Activated CD8-positive, alpha-beta memory T cell treated with anti-CD3 and anti-CD28 coated beads for 36 hours (primary cell): ENCODE results near the gene NFATC2IP. TPM values are rescaled to one million over a fixed set of nuclear protein-coding genes. Genes with fewer than 3 reads are reported as not detected.

ENCODE experiments used
- CTCF ChIA-PET: fragments of 350-600 bp; sonication (Branson Sonifier 250); formaldehyde crosslinking; loops from one replicate; lab custom pipeline; 2021; ENCODE audit warnings: antibody characterized with exemption; lab: Charles Lee
- POLR2A ChIA-PET: fragments of 350-600 bp; sonication (Branson Sonifier 250); formaldehyde crosslinking; loops from one replicate; lab custom pipeline; 2021; ENCODE audit warnings: antibody characterized with exemption; lab: Charles Lee
- total RNA-seq, 2 experiments: library from RNA; stranded (reverse); gene quantifications; one replicate each; pipeline ENCODE4 v1.2.3, GENCODE V29; 2021

The NFATC2IP gene
- total RNA-seq, 2 experiments from 2014 or later: 79.8 to 85.0 TPM

DNA sequence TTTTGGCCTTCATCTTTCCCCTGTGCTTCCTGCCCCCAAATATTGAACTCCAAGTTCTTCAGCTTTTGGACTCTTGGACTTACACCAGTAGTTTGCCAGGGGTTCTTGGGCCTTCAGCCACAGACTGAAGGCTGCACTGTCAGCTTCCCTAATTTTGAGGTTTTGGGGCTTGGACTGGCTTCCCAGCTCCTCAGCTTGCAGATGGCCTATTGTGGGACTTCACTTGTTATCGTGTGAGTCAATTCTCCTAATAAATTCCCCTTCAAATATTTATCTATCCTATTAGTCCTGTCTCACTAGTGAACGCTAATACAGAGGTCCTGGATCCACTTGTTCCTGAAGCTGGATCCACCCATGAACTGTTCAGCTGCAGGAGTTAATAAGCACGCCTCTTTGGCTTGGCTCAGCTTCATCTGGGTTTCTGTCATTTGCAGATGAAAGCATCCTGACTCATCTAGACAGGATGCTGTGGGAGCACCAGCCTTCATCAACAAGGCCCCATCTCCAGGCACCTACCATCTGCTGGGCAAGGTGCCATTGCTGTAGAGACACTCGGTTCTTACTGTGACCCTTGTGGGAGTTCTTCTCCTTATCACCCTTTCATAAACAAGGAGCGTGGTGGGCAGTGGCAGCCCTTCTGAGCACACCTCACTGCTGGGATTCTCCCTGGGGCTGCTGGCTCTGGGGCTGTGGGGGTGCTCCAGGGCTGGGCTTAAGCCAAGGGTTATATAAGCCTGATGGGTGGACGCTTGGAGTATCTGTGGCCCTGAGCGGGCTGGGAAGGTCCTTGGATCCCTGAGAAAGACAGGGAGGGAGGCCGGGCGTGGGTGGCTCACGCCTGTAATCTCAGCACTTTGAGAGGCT is 57.2 kb downstream of the NFATC2IP start:
- ChIA-PET POLR2A (interaction anchor here (0.6 to 1.5 kb wide), 5 partner anchors 13 to 21 kb away, joined by 3 to 10 read pairs (median 4); no protein-coding TSS in a partner anchor), CTCF (interaction anchor here (0.7 to 3.3 kb wide), 4 partner anchors 13 to 22 kb away, joined by 3 to 13 read pairs (median 6); no protein-coding TSS in a partner anchor)

DNA sequence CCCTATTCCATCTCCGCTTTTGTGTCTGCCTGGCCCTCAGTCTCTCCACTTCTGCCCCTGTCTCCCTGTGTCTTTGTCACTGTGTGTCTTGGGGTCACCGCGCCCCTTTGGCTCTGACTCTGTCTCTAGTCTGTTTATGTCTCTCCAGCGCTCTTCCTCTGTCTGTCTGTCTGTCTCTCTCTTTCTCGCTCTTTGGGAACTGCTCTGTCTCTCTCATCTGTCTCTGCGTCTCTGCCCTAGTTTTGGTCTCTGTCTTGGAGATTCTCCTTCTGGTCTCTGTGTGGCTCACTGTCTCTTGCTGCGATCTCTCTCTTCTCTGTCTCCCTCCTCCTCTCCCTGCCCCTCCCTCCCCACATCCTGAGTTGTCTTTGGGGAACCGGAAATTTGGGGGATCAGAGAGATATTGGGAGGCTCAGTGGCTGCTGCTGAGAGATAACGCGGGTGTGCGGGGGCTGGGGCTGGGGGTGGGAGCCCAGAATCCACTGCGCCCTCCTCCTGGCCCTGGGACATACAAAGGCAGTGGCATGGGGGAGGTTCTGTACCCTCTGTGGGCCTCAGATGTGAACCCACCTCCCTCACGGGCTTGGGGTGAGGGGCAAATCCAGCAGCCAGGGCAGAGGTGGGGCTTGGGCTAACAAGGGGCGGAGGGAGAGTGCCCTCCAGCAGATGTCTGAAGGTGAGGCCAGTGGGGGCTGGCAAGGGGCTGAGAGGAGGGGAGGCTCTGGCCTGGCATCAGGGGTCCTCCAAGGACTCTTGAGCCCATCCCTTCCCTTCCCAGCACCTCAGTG is 58.5 kb downstream of the NFATC2IP start:
- ChIA-PET CTCF (interaction anchor here (1.0 to 3.3 kb wide), 3 partner anchors 12 to 35 kb away, joined by 3 to 13 read pairs (median 5); no protein-coding TSS in a partner anchor), POLR2A (interaction anchor here (0.6 to 0.7 kb wide), 2 partner anchors 12 to 21 kb away, joined by 3 to 5 read pairs; no protein-coding TSS in a partner anchor)

GRCh38 chr16:29009838-29010166 is 59.1 kb downstream of the NFATC2IP start:
- CTCF ChIA-PET: interaction anchor here (1.0 to 3.3 kb wide), 2 partner anchors 12 to 36 kb away, joined by 3 to 13 read pairs; no protein-coding TSS in a partner anchor
- POLR2A ChIA-PET: interaction anchor here (0.6 kb wide), 1 partner anchor 22 kb away, joined by 3 read pairs; no protein-coding TSS in a partner anchor

DNA sequence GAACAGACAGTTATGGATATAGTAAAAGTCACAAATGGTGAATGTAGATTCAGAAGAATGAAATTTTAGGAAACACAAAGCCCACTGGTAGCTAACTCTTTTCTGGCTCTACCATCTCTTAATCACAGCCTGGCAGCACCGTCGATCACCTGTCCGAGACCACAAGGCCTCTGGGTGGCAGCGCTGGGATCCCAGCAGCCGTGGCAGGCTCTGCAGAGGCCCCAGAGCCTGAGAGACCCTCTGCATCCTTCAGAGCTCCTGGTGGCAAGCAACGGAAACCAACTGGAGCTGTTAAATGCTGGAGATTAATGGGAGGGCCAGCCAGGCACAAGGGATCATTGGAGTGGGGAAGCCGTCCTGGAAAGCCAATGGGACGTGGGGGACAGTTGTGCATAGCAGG is 60.4 kb downstream of the NFATC2IP start:
- POLR2A ChIA-PET: interaction anchor here (1.1 kb wide), 1 partner anchor 37 kb away, joined by 3 read pairs; no protein-coding TSS in a partner anchor
- CTCF ChIA-PET: interaction anchor here (0.6 to 3.3 kb wide), 5 partner anchors 10 to 38 kb away, joined by 3 to 13 read pairs (median 3); no protein-coding TSS in a partner anchor

GRCh38 chr16:29011851-29012250 is 61.1 kb downstream of the NFATC2IP start:
- CTCF ChIA-PET: interaction anchor here (0.9 to 3.3 kb wide), 3 partner anchors 10 to 39 kb away, joined by 3 to 13 read pairs (median 6); no protein-coding TSS in a partner anchor

GRCh38 chr16:29012913-29013553 is 62.3 kb downstream of the NFATC2IP start:
- POLR2A ChIA-PET: no interaction called here
- CTCF ChIA-PET: no interaction called here

More at GRCh38 chr16:29011851-29012250, 61.1 kb downstream of the NFATC2IP start:
- POLR2A ChIA-PET: no interaction called here

GRCh38 chr16:29014561-29015069 is 63.9 kb downstream of the NFATC2IP start:
- POLR2A ChIA-PET: no interaction called here
- CTCF ChIA-PET: no interaction called here

Other genes with a start within 250 kb of the NFATC2IP start
- gene EIF3C, start 239.5 kb upstream of the NFATC2IP start, total RNA-seq: 100 to 1,000 TPM; 793 to 795 TPM
- 1 to 10 TPM in 1 of 2 experiments, under 1 TPM in 1; 0.67 to 2.3 TPM for gene NPIPB9, start 199.2 kb upstream of the NFATC2IP start, total RNA-seq
- 100 to 1,000 TPM; 253 to 260 TPM for gene ATXN2L, start 127.9 kb upstream of the NFATC2IP start, total RNA-seq
- gene TUFM, start 104.6 kb upstream of the NFATC2IP start, total RNA-seq: 100 to 1,000 TPM; 364 TPM
- 10 to 100 TPM; 39.4 to 46.2 TPM for gene SH2B1, start 87.1 kb upstream of the NFATC2IP start, total RNA-seq
- gene ATP2A1, start 72.4 kb upstream of the NFATC2IP start, total RNA-seq: 1 to 10 TPM; 1.2 to 1.7 TPM
- 10 to 100 TPM; 15.4 to 17.0 TPM for gene RABEP2, start 25.7 kb upstream of the NFATC2IP start, total RNA-seq
- gene CD19, start 19.0 kb upstream of the NFATC2IP start, total RNA-seq: under 1 TPM in 1 of 2 experiments, not detected in 1; 0.34 TPM
- 10 to 100 TPM; 28.5 to 29.0 TPM for gene SPNS1, start 23.8 kb downstream of the NFATC2IP start, total RNA-seq
- 100 to 1,000 TPM; 175 to 177 TPM for gene LAT, start 34.1 kb downstream of the NFATC2IP start, total RNA-seq